Spleen (tissue), 7 donors: Measurements from ENCODE around the gene ZW10.

ENCODE experiments used
- CTCF ChIP-seq, 11 experiments: fragments of 200-600 bp in 7 of 11; fragments of 450-650 bp in 4 of 11; sonication (generic) in 4 of 11; IDR thresholded peaks in 8 of 11; conservative IDR thresholded peaks in 3 of 11; 1 replicate in 7 of 11; 2 replicates in 4 of 11; pipeline versions ENCODE4 v1.4.0 to v1.8.0; 2016 to 2021; ENCODE audit warnings: antibody characterized with exemption in 11 of 11, inconsistent platforms in 4 of 11, mild to moderate bottlenecking in 1 of 11
- POLR2A ChIP-seq, 3 donors: fragments of 450-650 bp; IDR thresholded peaks; one replicate each; pipeline ENCODE4 v1.5.1; 2017; ENCODE audit warnings: antibody characterized with exemption in 3 of 3, mild to moderate bottlenecking in 1 of 3
- POLR2AphosphoS5 ChIP-seq, 3 donors: sonication (generic); formaldehyde crosslinking; IDR thresholded peaks; one replicate each; pipeline ENCODE4 v1.5.1; 2017; ENCODE audit warnings: antibody characterized with exemption in 3 of 3
- donor health status: DM: no; HTN: no; CAD: no; lungs with moderate emphysema.
- donor health status: DM: no; HTN: no; CAD: no.
- donor health status: DM: no; HTN: no; CAD: no.

GRCh38 chr11:113725913-113726312 is 47.6 kb downstream of the ZW10 start:
- TF ChIP-seq POLR2AphosphoS5 (IDR thresholded peaks at IDR 0.05): no peak
- TF ChIP-seq CTCF (IDR thresholded peaks at IDR 0.05 in 8 of 11, conservative IDR thresholded peaks at IDR 0.05 in 3 of 11): no peak
- no peak for TF ChIP-seq POLR2A (IDR thresholded peaks at IDR 0.05)
